GM23338 (cell line): Measurements from ENCODE around the gene GRIP2. TPM values are rescaled to one million over a fixed set of nuclear protein-coding genes. Genes with fewer than 3 reads are reported as not detected.

ENCODE experiments used
- ATAC-seq: fragments of 200-7000 bp; cut with Tn5 transposase; 3 replicates; pipeline ENCODE4 v1.9.1; 2020
- DNase-seq: peaks from one replicate; pipeline ENCODE4 v3.0.0-alpha.2; 2015; ENCODE audit warnings: low spot score
- H2AFZ ChIP-seq: fragments of 200-600 bp; sonication (generic); 2 replicates; pipeline ENCODE4 v1.8.0; 2016; ENCODE audit warnings: antibody characterized with exemption, mild to moderate bottlenecking, moderate library complexity
- H3F3A ChIP-seq: fragments of 200-600 bp; sonication (generic); replicated peaks from 2 replicates; pipeline ENCODE4 v1.8.0; 2017; ENCODE audit warnings: antibody characterized with exemption, mixed run types, low read depth
- H3K27ac ChIP-seq: fragments of 200-600 bp; sonication (generic); 2 replicates; pipeline ENCODE4 v1.6.1; 2016; ENCODE audit warnings: low read depth
- H3K27me3 ChIP-seq: fragments of 200-600 bp; sonication (generic); 2 replicates; pipeline ENCODE4 v1.8.0; 2016; ENCODE audit warnings: mild to moderate bottlenecking, mixed run types, moderate library complexity; ENCODE audit not compliant: insufficient read depth
- H3K36me3 ChIP-seq: fragments of 200-600 bp; sonication (generic); 2 replicates; pipeline ENCODE4 v1.8.0; 2016; ENCODE audit warnings: mild to moderate bottlenecking; ENCODE audit not compliant: insufficient read depth
- H3K4me1 ChIP-seq: fragments of 200-600 bp; sonication (generic); 2 replicates; pipeline ENCODE4 v1.8.0; 2016; ENCODE audit warnings: mild to moderate bottlenecking, moderate library complexity; ENCODE audit not compliant: insufficient read depth
- H3K4me2 ChIP-seq: fragments of 200-600 bp; sonication (generic); 2 replicates; pipeline ENCODE4 v1.7.1; 2017; ENCODE audit warnings: mixed run types
- H3K4me3 ChIP-seq: fragments of 200-600 bp; sonication (generic); 2 replicates; pipeline ENCODE4 v1.6.1; 2016; ENCODE audit warnings: mixed run types
- H3K79me2 ChIP-seq: fragments of 200-600 bp; sonication (generic); replicated peaks from 2 replicates; pipeline ENCODE4 v1.8.0; 2017; ENCODE audit warnings: mild to moderate bottlenecking; ENCODE audit not compliant: insufficient read depth
- H3K9me2 ChIP-seq: fragments of 200-600 bp; sonication (generic); 2 replicates; pipeline ENCODE4 v1.8.0; 2017; ENCODE audit not compliant: insufficient read depth
- H4K20me1 ChIP-seq: fragments of 200-600 bp; sonication (generic); replicated peaks from 2 replicates; pipeline ENCODE4 v1.8.0; 2017; ENCODE audit warnings: mild to moderate bottlenecking; ENCODE audit not compliant: insufficient read depth
- H3K27ac Mint-ChIP-seq: 2 replicates; pipeline ENCODE4 v1.8.0; 2020; ENCODE audit warnings: inconsistent platforms, mild to moderate bottlenecking, moderate library complexity, mixed read lengths
- H3K27me3 Mint-ChIP-seq: 3 replicates; pipeline ENCODE4 v1.8.0; 2022; ENCODE audit warnings: low read depth, mild to moderate bottlenecking, moderate library complexity, mixed read lengths, inconsistent platforms; ENCODE audit not compliant: insufficient read depth, poor library complexity
- H3K36me3 Mint-ChIP-seq: 3 replicates; pipeline ENCODE4 v1.8.0; 2021; ENCODE audit warnings: low read depth, mild to moderate bottlenecking, inconsistent platforms, moderate library complexity, mixed read lengths
- H3K4me1 Mint-ChIP-seq: 3 replicates; pipeline ENCODE4 v1.8.0; 2020; ENCODE audit warnings: mild to moderate bottlenecking, inconsistent platforms, mixed read lengths
- H3K4me3 Mint-ChIP-seq: 3 replicates; pipeline ENCODE4 v1.8.0; 2021; ENCODE audit warnings: moderate library complexity, mild to moderate bottlenecking, inconsistent platforms, mixed read lengths
- H3K9me3 Mint-ChIP-seq: 3 replicates; pipeline ENCODE4 v1.8.0; 2020; ENCODE audit warnings: moderate library complexity, mild to moderate bottlenecking, inconsistent platforms, mixed read lengths
- CREB1 ChIP-seq: fragments of 250-450 bp; sonication (Bioruptor Pico); IDR thresholded peaks from 2 replicates; pipeline ENCODE4 v1.5.0; 2020; ENCODE audit warnings: low read depth, mild to moderate bottlenecking, moderate library complexity
- EZH2 ChIP-seq: fragments of 200-600 bp; sonication (generic); IDR thresholded peaks from one replicate; pipeline ENCODE4 v1.8.0; 2017; ENCODE audit warnings: antibody characterized with exemption, mild to moderate bottlenecking, low read depth; ENCODE audit not compliant: unreplicated experiment
- JUNB ChIP-seq: IDR thresholded peaks from one replicate; pipeline ENCODE4 v1.6.1; 2016; ENCODE audit warnings: antibody characterized with exemption; ENCODE audit not compliant: unreplicated experiment
- NANOG ChIP-seq: IDR thresholded peaks from 2 replicates; pipeline ENCODE4 v1.6.1; 2016; ENCODE audit warnings: antibody characterized with exemption, borderline replicate concordance
- POLR2AphosphoS5 ChIP-seq: IDR thresholded peaks from 2 replicates; pipeline ENCODE4 v1.6.1; 2016; ENCODE audit warnings: antibody characterized with exemption, low read depth
- STAT1 ChIP-seq: IDR thresholded peaks from one replicate; pipeline ENCODE4 v1.6.1; 2016; ENCODE audit warnings: antibody characterized with exemption; ENCODE audit not compliant: unreplicated experiment
- ZNF114 ChIP-seq: fragments of 250-450 bp; sonication (Bioruptor Pico); IDR thresholded peaks from 2 replicates; pipeline ENCODE4 v1.5.0; 2020; ENCODE audit warnings: mild to moderate bottlenecking, moderate library complexity
- ZNF331 ChIP-seq: fragments of 250-450 bp; sonication (Bioruptor Pico); IDR thresholded peaks from 2 replicates; pipeline ENCODE4 v1.5.0; 2020; ENCODE audit warnings: low read depth, mild to moderate bottlenecking, moderate library complexity
- polyA plus RNA-seq: library from polyadenylated mRNA; unstranded; fragments of >200 nt; fragmentation: Nextera tagmentation; extraction: Ambion mirVana; gene quantifications from 2 replicates; pipeline ENCODE4 v1.2.1, GENCODE V29; 2016
- total RNA-seq: library from RNA; depleted of rRNA; stranded (reverse); fragments of >200 nt; shearing (Covaris generic); gene quantifications from 2 replicates; pipeline ENCODE4 v1.2.3, GENCODE V29; 2014
- TF ChIP-seq, protein P1 (sequence below), 2 experiments: fragments of 200-600 bp in 1 of 2; sonication (generic) in 1 of 2; conservative IDR thresholded peaks; 2 replicates each; pipeline versions ENCODE4 v1.5.1 to v1.6.1; 2016 to 2017; ENCODE audit warnings: antibody characterized with exemption in 2 of 2, low read depth in 2 of 2, mild to moderate bottlenecking in 2 of 2, moderate library complexity in 1 of 2
- TF ChIP-seq, protein P2 (sequence below): IDR thresholded peaks from one replicate; pipeline ENCODE4 v1.6.1; 2018; ENCODE audit warnings: antibody characterized with exemption; ENCODE audit not compliant: unreplicated experiment
- TF ChIP-seq, protein P3 (sequence below): IDR thresholded peaks from 2 replicates; pipeline ENCODE4 v1.6.1; 2016; ENCODE audit warnings: antibody characterized with exemption

GRIP2 gene
- total and polyA plus RNA-seq, 2 experiments from 2014 or later = 3.6 to 5.8 TPM

DNA sequence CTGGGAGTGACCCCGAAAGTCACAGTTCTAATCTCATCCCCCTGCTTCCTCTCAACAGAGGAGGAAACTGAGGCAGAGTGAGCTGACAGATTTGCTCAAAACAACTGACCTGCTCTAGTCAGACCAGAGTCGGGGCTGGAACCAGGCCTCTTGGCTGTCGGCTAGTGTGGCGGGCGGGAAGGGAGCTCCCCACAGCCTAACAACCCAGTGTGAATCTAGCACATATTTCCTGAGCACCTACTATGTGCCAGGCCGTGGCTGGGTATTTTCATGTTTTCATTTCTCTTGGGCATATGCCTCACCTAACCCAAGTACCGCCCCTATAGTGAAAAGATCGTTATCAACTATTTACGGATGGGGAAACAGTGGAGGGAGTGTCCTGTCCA is 27.2 kb downstream of the GRIP2 start:
- Histone ChIP-seq H2AFZ (no peak overlapping the region), H3K4me3 (no peak overlapping the region), H3K4me1 (peaks cover 4% of the 10 kb centered on the region; the same call in 1 of the 2 replicates), H3K27me3 (no peaks in the 10 kb centered on the region), H3F3A (no peaks in the 10 kb centered on the region), H3K9me2 (no peaks in the 10 kb centered on the region), H4K20me1 (no peaks in the 10 kb centered on the region), H3K4me2 (no peak overlapping the region), H3K79me2 (no peaks in the 10 kb centered on the region), H3K36me3 (no peaks in the 10 kb centered on the region), H3K27ac (no peak overlapping the region)
- Mint-ChIP-seq H3K4me1 (peaks cover 7% of the 10 kb centered on the region), H3K9me3 (no peaks in the 10 kb centered on the region), H3K4me3 (no peak overlapping the region), H3K27ac (no peak overlapping the region), H3K27me3 (peaks cover 7% of the 10 kb centered on the region), H3K36me3 (no peaks in the 10 kb centered on the region)
- ATAC-seq (no peak), DNase-seq (no peak)
- TF ChIP-seq CREB1 = no peak
- TF ChIP-seq NANOG = no peak
- no peak for TF ChIP-seq STAT1
- no peak for TF ChIP-seq POLR2AphosphoS5
- TF ChIP-seq, protein P1, sequence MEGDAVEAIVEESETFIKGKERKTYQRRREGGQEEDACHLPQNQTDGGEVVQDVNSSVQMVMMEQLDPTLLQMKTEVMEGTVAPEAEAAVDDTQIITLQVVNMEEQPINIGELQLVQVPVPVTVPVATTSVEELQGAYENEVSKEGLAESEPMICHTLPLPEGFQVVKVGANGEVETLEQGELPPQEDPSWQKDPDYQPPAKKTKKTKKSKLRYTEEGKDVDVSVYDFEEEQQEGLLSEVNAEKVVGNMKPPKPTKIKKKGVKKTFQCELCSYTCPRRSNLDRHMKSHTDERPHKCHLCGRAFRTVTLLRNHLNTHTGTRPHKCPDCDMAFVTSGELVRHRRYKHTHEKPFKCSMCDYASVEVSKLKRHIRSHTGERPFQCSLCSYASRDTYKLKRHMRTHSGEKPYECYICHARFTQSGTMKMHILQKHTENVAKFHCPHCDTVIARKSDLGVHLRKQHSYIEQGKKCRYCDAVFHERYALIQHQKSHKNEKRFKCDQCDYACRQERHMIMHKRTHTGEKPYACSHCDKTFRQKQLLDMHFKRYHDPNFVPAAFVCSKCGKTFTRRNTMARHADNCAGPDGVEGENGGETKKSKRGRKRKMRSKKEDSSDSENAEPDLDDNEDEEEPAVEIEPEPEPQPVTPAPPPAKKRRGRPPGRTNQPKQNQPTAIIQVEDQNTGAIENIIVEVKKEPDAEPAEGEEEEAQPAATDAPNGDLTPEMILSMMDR (conservative IDR thresholded peaks at IDR 0.05; ENCODE audit: low read depth in 2 of 2) = no peak
- TF ChIP-seq ZNF331 (CRISPR knock-in tag) = no peak
- TF ChIP-seq, protein P2, sequence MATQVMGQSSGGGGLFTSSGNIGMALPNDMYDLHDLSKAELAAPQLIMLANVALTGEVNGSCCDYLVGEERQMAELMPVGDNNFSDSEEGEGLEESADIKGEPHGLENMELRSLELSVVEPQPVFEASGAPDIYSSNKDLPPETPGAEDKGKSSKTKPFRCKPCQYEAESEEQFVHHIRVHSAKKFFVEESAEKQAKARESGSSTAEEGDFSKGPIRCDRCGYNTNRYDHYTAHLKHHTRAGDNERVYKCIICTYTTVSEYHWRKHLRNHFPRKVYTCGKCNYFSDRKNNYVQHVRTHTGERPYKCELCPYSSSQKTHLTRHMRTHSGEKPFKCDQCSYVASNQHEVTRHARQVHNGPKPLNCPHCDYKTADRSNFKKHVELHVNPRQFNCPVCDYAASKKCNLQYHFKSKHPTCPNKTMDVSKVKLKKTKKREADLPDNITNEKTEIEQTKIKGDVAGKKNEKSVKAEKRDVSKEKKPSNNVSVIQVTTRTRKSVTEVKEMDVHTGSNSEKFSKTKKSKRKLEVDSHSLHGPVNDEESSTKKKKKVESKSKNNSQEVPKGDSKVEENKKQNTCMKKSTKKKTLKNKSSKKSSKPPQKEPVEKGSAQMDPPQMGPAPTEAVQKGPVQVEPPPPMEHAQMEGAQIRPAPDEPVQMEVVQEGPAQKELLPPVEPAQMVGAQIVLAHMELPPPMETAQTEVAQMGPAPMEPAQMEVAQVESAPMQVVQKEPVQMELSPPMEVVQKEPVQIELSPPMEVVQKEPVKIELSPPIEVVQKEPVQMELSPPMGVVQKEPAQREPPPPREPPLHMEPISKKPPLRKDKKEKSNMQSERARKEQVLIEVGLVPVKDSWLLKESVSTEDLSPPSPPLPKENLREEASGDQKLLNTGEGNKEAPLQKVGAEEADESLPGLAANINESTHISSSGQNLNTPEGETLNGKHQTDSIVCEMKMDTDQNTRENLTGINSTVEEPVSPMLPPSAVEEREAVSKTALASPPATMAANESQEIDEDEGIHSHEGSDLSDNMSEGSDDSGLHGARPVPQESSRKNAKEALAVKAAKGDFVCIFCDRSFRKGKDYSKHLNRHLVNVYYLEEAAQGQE = no peak
- TF ChIP-seq ZNF114 = no peak
- no peak for TF ChIP-seq JUNB

DNA sequence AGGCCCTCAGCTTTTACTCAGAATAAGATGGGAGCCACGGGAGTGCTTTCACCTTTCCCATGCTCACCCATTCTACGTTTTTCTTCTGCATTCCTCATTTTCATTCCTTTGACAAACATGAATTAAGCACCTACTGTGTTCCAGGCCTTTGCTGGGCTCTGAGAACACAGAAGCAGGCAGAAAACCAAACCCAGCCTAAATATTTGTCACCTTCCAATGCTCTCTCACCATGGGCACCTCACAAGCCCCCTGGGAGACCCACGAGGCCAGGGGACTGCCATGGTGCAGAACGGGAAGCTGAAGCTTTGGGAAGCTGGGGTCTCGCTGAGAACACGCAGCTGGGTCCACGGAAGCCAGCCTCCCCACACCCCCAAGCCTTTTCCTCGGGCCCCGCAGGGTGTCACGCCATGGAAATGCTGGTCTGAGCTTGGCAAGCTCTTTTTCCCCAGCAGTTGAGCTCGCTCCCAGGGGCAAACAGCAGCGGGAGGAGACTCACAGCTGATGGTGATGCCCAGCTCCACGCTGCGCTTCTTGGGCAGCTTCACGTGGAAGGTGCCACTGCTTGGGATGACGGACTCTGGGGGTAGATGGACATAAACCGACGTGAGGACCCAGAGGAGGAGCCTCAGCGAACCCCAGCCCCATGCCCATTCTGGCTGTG is 27.7 kb downstream of the GRIP2 start:
- Mint-ChIP-seq H3K4me1 (peaks cover 7% of the 10 kb centered on the region), H3K9me3 (no peaks in the 10 kb centered on the region), H3K27me3 (peaks cover 7% of the 10 kb centered on the region), H3K27ac (no peak overlapping the region), H3K36me3 (no peaks in the 10 kb centered on the region), H3K4me3 (no peak overlapping the region)
- Histone ChIP-seq H3K79me2 (no peaks in the 10 kb centered on the region), H3K4me3 (no peak overlapping the region), H3K36me3 (no peaks in the 10 kb centered on the region), H3K27me3 (no peaks in the 10 kb centered on the region), H2AFZ (no peak overlapping the region), H3K27ac (no peak overlapping the region), H3K4me1 (peaks cover 4% of the 10 kb centered on the region; the same call in 1 of the 2 replicates), H3K4me2 (no peak overlapping the region), H3K9me2 (no peaks in the 10 kb centered on the region), H3F3A (no peaks in the 10 kb centered on the region), H4K20me1 (no peaks in the 10 kb centered on the region)
- DNase-seq (no peak), ATAC-seq (no peak)
- TF ChIP-seq, protein P3, sequence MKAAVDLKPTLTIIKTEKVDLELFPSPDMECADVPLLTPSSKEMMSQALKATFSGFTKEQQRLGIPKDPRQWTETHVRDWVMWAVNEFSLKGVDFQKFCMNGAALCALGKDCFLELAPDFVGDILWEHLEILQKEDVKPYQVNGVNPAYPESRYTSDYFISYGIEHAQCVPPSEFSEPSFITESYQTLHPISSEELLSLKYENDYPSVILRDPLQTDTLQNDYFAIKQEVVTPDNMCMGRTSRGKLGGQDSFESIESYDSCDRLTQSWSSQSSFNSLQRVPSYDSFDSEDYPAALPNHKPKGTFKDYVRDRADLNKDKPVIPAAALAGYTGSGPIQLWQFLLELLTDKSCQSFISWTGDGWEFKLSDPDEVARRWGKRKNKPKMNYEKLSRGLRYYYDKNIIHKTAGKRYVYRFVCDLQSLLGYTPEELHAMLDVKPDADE = no peak
- TF ChIP-seq ZNF331 (CRISPR knock-in tag) (no peak), CREB1 (no peak), STAT1 (no peak), POLR2AphosphoS5 (no peak), EZH2 (no peak)
